ENCODE results near the gene DUS1L. TPM values are rescaled to one million over a fixed set of nuclear protein-coding genes. Genes with fewer than 3 reads are reported as not detected.

DUS1L gene
- total RNA-seq, 1 donor from 2014 or later, result 45.1 TPM

GRCh38 chr17:82076018-82076784 lies 10.6 kb upstream of the DUS1L start:
- DNase-seq, result no peak

GRCh38 chr17:82073446-82073845 lies 7.8 kb upstream of the DUS1L start:
- no peak for DNase-seq

- no peak for DNase-seq
Measured at GRCh38 chr17:82072827-82073226, 7.2 kb upstream of the DUS1L start.

DNA sequence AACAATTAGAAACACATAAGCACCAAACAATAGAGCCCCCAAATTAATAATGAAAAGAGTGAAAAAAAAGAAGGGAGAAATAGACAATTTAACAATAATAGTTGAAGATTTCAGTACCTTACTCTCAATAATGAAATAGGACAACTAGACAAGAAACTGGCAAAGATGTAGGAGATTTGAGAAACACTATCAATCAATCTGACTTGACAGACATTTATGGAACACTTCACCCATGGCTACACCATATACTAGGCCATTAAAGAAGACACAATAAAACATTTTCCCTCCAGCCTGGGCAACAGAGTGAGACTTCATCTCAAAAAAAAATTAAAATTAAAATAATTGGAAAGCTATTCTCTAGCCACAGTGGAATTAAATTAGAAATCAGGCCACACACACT lies 5.0 kb upstream of the DUS1L start:
- no peak for DNase-seq

DNA sequence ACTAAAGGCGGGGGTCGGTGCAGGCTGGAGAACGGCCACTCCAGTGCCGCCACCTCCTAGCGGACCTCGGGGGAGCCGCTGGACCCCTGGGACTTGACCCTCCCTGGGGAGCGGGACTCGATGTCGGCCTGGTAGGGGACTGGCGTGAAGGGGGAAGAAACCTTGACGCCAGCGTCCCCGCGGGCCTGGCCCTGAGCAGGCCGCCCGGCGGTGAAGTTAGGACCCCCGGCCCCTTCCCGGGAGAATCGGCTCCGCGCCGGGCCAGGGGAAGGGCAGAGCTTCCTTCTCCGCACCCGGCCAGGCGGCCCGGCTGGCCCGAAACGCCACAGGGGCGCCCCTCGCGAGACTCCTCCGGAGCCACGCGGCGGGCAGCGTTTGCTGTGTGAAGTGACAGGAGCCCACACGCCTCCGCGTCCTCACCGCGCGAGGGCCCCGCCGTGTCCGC lies 389 bp downstream of the DUS1L start:
- DNase-seq, result no peak

- DNase-seq, result no peak
Measured at GRCh38 chr17:82064433-82065192, 991 bp downstream of the DUS1L start.

DNA sequence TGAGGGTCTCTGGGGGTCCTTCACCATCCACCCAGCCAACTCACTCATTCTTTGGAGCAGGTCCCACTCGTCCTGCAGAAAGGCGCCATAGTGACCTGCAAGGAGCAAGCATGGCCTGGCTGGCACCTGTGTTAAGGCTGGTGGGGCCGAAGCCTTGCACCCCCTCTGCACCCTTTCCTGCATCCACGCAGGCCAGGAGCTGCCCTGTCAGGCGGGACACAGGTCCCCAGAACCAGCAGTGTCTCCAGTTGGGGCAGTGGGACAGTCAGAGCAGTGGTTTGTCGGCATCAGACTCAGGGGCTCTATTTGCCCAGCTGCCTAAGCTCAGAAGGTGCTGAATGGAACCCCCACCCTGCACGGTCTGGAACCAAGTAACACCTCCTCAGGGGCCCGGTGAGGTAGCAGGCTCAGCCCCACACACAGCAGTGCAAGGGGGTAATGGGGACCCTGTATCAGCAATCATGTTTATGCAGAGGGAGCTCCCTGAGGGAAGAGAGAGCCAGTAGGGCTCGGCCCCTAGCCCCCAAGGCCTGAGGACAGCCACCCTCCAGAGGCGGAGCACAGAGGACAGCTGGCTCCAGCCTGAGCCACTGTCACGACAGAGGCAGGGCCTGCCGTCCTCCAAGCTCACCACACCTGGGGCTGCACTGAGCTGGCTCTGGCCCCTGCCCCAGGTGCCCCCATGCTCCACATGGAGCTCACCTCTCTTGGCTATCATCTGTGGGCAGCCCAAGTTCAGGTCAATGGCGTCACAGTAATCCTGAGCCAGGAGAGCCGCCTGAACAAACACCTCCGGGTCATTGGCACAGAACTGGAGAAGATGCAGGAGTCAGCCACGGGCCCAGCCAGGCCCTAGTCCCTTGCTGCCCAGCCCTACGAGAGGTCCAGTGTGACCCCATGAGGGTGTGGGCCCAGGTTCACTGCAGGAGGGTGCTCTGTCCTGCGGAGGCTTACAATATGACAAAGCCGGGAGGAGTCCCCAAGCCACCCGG lies 1.9 kb downstream of the DUS1L start:
- no peak for DNase-seq

DNA sequence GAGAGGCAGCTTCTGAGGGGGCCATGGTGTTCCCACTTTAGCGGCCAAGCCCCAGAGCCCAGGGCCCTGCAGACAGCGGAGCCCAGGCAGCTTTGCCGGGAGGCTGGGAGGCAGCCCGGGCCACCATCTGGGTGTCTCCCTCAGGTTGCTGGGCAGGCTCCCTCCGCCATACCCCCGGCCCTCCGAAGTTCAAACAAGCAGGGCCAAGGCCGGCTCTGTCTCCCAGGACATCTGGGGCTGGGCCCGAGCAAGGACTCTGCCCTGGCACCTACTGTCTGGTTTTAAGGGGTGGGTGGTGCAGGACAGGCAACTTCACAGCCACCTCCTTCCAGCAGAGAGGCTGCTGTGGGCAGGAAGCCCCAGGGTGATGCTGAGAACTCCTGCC lies 2.6 kb downstream of the DUS1L start:
- no peak for DNase-seq

DNA sequence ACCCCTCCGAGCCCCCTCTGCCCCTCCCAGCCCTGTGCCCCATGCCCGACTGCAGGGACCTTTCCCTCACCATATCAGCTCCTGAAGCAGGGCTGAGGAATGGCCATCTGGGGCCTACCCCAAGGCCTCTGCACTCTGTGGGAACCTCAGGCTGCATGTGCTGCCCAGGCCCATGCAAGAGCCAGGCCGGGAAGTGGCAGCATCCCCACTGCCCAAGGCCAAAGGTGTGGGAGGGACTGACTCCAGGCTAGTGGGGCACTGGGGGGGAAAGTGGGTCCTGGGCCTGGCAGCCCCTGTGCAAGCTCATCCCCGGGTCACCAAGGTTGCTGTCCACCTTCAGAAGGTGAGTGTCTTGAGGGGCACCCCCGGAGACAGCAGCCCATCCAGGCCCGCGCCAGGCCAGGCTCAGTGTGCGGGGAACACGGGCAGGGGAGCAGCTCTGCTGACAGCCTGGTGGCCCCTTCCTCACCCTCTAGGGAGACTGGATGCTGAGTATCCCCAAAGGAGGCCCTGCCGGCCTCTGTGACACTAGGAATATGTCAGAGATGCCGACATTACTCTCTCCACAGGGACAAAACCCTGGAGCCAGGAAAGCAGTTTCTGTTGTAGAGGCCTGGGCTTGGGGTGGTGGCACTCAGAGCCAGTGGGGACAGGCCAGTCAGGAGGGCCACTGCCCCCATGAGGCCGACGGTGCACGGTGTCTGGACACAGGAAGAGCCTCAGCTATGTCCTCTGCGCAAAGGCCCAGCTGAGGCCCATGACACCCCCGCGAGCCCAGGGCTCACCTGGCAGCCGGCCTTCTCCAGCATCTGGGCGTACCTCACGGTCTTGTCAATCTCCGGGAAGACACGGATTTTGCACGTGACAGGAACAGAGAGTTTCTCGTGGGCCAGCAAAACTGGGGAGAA lies 3.3 kb downstream of the DUS1L start:
- DNase-seq, result no peak

DNA sequence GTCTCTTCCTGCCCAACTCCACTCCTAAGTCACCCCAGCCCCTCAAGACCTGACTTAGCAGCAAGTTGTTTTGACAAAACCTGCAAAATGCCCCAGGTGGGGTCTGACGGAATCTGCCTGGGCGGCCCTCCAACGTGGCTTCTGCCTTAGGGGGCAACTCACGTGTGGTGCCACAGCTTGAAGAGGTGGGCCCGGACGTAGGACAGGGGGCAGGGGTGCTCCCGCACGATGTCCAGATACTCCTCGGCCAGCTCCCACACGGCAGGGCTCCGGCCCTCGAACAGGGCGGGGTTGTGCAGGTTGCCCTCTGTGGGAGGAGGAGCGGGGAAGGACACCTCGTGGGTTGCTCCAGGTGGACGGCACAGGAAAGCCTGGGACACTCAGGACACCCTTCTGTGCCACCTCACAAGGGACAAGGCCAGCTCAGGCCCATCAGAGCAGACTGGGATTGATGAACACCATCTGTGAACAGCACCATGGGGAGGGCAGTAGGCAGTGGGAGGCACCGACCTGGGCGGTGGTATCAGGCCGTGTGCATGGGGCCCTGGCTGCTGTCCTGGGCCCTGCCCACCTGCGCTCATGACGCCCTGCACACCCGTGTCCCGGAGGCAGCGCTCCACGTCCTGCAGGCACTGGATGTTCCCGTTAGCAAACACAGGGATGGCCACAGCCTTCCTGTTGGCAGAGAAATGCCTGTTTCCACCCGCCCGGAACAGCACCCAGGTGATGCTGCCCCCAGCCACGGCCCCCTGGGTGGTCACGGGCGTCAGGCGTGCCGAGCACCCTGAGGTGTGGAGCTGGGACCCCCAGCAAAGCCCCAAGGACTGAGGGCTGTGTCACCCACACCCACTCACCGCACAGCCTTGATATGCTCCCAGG lies 4.3 kb downstream of the DUS1L start:
- DNase-seq, result no peak

DNA sequence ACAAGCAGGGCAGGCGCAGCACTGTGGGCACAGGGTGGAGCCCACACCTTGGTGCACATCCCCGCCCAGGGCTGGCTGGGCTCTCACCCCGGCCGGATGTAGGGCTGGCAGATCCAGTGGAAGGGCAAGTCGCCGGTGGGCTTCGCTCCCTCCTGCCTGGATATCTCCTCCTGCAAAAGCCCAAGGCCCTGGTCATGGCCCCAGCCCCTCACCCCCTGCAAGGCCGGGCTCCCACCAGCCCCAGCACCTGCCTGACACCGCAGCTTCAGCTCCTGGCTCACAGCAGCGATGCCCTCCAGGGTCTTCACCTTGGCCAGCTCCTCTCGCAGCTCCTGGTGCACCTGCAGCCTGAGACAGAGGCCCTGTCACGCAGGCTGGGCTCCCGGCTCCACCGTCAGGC lies 5.0 kb downstream of the DUS1L start:
- DNase-seq, result no peak

DNA sequence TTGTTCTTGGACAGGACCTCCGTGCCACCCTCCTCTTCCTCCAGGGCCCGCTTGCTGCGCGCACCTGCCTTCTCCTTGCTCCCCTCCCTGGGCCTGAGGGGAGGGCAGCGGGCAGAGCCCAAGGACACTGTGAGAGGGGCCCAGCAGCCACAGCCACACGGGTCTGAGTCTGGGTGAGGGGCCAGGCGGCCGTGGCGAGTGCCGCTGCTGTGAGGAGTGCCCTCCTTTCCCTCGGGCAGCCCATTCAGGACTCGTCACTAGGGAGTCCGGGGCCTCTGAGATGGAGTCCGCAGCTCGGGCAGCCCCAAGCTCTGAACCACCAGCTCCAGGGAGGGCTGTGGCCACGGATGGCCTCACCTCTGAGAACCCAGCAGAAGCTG lies 5.6 kb downstream of the DUS1L start:
- no peak for DNase-seq

GRCh38 chr17:82059272-82060000 lies 6.2 kb downstream of the DUS1L start:
- no peak for DNase-seq

DNA sequence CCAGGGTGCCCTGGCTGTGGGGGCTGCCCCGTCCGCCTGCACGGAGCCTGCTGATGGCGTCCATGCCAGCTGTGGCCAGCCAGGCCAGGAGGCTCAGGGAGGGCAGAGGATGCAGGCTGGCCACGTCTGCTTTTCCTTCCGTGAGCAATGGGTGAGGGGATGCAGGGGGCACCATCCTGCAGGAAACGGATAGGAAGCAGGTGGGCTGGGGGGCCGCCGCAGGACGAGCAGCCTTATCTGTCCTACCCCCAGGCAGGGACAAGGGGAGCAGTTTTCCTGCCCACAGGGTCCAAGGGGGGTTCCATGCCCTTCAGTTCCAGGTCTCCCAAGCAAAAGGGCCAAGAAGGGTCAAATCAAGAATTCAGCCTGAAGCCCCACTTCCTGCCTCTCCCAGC lies 6.8 kb downstream of the DUS1L start:
- no peak for DNase-seq

DNA sequence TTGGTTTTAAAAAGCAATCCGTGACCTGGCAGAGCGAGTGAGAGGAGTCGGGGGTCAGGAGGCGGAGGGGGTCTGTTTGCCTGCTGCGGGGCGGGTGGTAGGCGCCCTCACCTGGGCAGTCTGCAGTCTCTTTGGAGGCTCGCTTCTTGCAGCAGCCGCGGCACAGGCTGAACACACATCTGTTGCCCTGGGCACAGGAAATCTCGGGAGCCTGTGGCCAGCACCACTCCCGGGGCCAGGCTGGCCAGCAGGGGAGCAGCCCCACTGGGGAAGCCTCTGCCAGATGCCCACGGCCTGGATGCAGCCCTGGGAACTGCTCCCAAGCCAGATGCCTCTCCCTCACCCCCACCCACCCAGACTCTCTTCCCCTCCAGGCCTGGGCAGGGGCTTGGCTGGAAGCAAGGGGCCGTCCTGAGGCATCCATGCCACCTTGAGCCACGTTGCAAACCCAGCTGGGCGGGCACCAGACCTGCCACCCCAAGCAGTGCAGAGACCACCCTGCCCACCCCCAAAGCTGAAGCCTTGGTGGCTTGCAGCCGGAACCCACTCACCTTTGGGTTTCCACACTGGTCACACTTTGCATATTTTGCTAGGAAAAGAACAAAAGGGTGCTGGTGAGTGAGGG lies 7.3 kb downstream of the DUS1L start:
- DNase-seq, result no peak

DNA sequence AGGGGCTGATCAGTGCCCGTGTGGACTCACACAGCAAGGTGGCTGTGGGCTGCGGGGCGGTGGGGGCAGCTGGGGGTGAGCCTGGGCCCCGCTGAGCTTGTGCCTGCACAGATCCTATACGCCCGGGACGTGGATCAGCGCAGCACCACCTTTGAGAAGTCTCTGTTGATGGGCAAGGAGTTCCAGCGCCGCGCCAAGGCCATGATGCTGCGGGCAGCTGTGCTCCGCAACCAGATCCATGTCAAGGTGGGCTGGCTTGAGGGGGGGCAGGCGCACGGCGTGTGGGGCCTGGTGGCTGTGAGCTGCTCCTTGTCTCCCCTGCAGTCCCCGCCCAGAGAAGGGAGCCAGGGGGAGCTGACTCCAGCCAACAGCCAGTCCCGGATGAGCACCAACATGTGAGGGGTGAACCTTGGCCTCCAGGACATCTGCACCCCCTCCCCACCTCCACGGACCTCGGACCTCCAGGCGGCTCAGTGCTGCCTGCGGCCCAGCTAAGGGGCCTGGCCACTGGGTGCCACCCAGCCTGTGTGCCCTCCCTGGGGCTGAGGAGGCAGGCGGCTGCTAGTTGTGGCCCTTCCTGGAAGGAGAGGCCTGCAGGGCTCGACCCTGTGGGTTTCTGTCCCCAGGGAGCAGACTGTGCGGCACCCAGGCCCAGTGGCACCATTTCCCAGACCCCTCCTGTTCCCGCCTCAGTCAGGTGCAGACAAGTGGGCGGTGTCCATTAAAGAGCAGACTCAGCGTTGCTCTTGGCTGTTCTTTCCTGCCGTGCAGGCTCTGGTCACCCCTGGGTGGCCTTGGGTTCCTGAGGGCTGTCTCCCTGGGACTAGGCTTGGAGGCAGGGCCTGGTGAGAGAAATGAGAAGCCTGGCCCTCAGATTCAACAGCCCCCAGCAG lies 8.6 kb downstream of the DUS1L start:
- no peak for DNase-seq

DNA sequence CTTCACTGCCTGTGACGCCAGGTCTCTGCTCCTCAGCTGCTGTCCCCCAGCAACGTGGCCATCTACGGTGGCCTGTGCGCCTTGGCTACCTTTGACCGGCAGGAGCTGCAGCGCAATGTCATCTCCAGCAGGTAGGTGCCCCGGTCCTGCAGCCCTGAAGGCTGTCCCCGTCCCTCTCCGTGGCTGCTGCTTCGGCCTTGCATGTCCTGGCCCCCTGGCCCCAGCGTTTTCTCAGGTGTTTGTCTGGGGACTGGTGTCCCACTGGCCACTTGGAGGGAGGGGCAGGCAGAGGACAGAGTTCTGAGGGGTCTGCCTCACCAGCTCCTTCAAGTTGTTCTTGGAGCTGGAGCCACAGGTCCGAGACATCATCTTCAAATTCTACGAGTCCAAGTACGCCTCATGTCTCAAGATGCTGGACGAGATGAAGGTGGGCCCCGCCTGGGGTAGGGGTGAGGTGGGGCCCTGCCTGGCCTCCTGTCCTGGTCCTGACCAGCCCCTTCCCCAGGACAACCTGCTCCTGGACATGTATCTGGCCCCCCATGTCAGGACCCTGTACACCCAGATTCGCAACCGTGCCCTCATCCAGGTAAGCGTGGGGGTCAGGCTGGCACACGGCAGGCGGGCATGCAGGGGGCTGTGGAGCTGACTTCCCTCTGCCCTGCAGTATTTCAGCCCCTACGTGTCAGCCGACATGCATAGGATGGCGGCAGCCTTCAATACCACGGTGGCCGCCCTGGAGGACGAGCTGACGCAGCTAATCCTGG lies 9.5 kb downstream of the DUS1L start:
- no peak for DNase-seq

Measured in tongue (tissue), 2 donors.